Measurements from ENCODE around the gene PITPNC1.

GRCh38 chr17:67637901-67638641 lies 261.0 kb downstream of the PITPNC1 start:
- TF ChIP-seq CTCF (IDR thresholded peaks at IDR 0.05; ENCODE audit: insufficient read depth, low read depth, low read length) (no peak), EZH2 (IDR thresholded peaks at IDR 0.05; ENCODE audit: insufficient read depth, low read length) (no peak)
